Stimulated activated CD8-positive, alpha-beta memory T cell treated with anti-CD3 and anti-CD28 coated beads, Interleukin-15, amount 100 ng/mL, for 48 hours (primary cell): ENCODE results near the gene NCAPD3.
A peak's percentile ranks its signal among the peaks of the same experiment; 100 is the strongest.

Source experiments
- DNase-seq, 2 donors: peaks; one replicate each; pipeline ENCODE4 v3.0.0-alpha.2; 2020; ENCODE audit warnings: low read depth in 2 of 2

Gene NCAPD3

DNA sequence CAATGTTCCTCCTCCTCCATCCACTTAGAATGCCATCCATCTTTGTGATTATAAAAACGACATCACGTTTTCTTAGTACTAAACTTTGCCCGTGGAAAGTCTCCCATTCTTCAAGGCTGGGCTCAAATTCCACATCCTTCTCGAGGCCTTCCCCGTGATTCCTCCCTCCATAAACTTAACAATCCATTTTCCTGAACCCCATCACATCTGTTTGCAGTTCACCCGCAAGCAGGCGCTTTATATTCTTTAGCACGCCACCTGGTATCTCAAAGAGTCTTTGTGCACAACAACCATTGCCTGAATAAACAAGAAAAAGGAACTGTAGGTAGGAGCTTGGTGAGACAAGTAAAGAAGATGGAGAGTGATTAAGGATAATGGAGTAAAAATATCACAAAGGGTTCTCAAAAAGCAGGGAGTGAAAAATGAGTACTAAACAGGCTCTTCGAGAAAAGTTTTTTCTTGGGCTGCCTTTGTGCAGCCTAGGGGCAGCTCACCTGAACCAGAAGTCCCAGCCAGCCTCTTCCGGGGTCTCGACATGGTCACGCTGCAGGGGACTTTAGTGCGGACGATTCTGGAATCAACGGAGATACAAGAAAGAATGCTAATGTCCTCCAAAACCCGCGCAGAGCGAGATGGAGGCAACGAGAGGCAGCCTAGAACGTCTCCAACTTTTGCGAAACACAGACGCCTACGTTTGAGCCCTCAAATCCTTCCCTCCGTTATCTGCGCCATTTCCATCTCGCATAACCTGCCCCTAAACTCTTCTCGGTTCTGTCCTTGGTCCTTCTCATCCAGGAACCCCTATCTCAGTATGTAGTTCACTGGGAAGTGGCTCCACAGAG, 28.8 kb upstream of the NCAPD3 start:
- no peak for DNase-seq

DNA sequence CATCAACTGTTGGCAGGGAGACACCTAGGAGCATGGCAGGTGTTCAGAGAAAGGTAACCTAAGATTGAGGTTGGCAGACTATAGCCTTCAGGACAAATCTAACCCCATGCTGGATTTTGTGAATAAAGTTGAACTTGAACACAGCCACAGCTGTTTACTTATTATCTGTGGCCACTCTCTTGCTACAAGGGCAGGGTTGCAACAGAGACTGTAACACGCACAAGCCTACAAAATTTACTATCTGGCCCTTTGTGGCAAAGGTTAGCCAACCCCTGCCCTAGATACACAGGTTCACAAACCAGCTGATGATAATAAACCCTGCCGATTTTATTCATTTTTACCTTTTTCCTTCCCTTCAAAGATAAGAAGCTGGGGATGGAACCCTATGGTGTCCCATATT, 26.9 kb upstream of the NCAPD3 start:
- no peak for DNase-seq

GRCh38 chr11:134250246-134250645, 26.5 kb upstream of the NCAPD3 start:
- DNase-seq: no peak

- peak in 1 of 2 donors; percentile 14 for DNase-seq
Observed at GRCh38 chr11:134248910-134249480, 25.2 kb upstream of the NCAPD3 start.

DNA sequence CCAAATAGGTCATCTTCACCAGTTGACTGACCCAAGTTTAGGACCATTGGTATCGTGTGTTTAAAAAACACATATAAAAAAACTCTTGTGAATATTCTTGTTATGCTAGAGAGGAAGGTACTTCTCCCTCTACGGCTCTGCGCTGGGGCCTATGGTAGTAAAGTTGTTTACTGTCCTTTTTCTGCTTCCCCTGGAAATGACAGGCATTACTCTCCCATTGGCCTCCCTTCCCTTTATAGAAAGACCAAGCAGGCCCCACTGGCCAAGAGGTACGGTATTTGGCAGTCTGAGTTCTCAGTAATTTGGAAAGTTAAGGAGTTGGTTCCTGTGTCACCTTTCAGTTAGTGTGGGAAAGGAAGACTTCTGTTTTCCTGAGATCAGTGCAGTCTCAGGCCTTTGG, 22.9 kb upstream of the NCAPD3 start:
- DNase-seq: no peak

DNA sequence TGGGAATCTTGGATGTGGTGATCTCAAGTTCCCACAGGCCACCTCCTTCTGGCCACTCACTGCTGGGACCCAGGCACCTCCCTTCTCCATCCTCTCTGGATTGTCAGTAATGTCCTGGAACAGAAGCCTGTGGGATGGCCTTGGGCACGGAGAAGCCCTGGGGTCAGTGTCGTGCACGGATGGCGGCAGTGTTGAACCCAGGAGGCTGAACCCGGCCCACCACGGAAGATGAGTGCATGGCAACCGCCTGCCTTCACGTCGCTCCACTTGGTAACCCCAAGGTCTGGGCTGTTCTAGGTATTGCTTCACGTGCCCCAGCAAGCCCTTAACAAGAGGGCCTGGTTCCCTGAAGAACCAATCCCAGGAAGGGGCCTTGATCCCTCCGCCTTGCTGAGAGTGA, 22.3 kb upstream of the NCAPD3 start:
- DNase-seq: no peak

DNA sequence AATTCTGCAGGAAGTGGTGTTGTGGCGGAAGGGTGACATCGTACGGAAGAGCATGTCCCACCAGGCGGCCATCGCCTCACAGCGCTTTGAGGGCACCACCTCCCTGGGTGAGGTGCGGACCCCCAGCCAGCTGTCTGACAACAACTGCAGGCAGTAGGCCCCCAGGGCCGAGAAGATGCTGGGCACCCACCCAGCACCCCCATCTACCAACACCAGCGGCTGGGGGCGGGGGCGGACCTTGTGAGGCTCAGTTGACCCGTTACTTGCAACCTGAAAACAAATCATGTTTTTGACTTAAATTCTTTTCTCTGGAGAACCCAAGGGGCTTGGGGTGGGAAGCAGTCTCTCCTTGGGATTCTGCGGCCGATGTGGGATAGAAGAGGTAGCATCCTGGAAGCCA, 21.7 kb upstream of the NCAPD3 start:
- no peak for DNase-seq

GRCh38 chr11:134244593-134244992, 20.8 kb upstream of the NCAPD3 start:
- no peak for DNase-seq

- DNase-seq: no peak
Observed at GRCh38 chr11:134243913-134244312, 20.1 kb upstream of the NCAPD3 start.

GRCh38 chr11:134242376-134242775, 18.6 kb upstream of the NCAPD3 start:
- DNase-seq: no peak

DNA sequence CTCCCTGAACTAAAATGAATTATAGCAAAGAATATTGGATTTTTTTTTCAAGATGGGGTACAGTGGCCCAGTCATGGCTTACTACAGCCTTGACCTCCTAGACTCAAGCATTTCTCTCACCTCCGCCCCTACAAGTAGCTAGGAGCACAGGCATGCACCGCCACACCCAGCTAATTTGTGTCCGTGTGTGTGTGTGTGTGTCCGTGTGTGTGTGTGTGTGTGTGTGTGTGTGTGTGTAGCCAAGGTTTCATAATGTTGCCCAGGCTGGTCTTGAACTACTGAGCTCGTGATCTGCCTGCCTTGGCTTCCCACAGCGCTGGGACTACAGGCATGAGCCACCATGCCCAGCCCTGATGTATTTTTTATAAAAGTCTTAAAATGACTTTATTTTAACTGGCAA, 16.8 kb upstream of the NCAPD3 start:
- no peak for DNase-seq

- no peak for DNase-seq
Observed at GRCh38 chr11:134238956-134239355, 15.2 kb upstream of the NCAPD3 start.

DNA sequence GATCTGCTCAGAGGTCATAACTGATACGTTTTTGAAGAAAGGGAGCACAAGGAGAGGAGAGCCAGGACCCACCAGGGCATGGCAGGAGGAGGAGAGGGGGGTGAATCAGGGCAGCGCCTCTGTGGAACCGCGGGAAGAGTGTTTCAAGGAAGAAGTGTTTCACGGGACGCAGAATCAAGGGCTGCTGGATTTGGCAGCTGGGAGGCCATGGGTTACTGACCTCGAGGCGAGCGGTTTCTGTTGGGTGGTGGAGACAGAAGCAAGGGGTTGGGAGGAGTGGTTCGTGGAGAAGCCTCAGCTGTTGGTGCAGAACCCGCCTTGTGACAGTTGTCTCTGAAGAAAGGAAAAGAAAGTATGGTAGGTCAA, 13.8 kb upstream of the NCAPD3 start:
- no peak for DNase-seq

DNA sequence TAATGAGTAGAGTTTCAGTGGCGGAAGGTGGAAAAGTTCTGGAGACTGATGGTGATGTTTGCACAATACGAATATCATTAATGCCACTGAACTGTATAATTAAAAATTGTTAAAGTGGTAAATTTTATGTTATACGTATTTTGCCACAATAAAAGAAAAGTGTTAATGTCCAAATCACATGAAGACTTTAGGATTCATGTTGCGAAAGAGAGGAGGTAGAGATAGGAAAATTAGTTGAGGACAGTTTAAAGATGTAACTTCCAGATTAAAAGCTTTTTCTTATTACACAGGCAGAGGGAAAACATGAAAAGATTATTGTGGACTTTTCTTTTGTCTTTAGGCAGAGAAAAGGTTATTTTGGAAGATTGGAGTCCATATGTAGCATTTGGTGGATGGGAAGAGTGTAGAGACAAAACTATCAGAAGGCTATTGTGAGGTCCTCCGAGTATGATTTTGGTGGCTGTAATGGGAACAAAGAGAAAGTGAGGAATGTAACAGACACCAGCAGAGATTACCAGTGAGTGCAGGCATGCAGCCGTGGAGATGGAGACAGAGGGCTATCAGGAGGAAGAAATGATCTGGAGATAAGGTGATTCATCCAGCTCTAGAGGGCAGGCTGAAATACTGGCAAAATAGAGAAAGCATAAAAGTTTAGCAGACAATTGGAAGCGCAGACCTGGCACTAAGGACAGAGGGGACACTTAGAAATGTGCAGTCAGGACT, 13.2 kb upstream of the NCAPD3 start:
- no peak for DNase-seq

- no peak for DNase-seq
Observed at GRCh38 chr11:134235399-134235798, 11.6 kb upstream of the NCAPD3 start.

DNA sequence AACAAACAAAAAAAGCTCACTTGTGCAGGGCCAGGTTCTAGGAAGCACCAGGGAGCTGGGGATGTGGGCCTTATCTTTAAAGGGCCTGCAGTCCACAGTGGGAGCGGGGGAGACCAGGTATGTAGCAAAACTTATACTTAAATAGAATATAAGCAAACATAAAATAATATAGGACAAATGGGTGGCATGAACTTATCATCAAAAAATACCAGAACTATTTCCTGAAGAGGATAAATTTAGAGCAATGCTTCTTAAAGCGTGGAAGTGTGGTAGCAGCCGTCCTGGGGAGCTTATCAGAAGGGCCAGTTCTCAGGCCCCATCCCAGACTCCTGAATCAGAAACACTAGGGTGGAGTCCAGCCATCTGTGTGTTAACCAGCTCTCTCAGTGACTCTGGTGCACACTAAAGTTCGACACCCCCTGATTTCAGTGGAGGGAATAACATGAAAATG, 10.0 kb upstream of the NCAPD3 start:
- no peak for DNase-seq

GRCh38 chr11:134231958-134232659, 8.3 kb upstream of the NCAPD3 start:
- no peak for DNase-seq

DNA sequence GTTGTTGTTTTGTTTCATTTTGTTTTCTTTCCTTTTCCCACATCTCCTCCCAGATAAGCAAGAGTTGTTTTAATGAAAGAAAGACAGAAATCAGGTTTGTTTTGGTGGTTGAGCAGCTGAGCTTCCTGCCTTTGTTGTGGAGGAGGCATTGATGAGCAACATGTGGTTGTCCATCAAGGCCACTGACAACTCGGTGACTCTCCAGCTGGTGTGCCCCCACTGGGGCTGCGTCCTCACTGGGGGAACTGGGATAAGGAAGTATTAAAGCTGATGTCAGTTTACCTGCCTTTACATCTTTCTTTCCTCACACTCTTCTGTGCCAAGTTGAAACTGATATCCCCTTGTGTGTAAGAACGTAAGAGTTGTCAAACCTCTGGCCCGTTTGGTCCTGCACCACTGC, 6.6 kb upstream of the NCAPD3 start:
- DNase-seq: no peak

GRCh38 chr11:134229126-134229790, 5.5 kb upstream of the NCAPD3 start:
- DNase-seq: no peak

DNA sequence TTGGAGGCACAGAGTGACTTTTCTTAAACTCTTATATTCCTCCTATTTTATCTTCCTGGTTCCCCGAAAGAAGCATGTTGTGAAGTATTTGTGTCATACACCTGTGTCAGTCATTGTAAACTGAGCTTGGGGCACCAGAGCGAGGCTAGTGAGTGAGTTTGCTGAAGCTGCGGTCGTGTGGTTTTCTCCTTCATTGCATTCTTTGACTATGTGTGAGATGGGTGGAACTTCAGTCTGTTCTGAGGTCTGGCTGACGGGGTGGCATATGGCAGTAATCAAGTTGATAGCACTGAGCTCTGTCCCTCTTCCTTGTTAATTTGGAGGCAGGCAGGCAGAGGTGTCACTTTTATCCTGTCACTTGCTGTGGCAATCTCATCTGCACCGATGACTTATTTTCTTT, 4.9 kb upstream of the NCAPD3 start:
- peak in 1 of 2 donors; percentile 15 for DNase-seq

DNA sequence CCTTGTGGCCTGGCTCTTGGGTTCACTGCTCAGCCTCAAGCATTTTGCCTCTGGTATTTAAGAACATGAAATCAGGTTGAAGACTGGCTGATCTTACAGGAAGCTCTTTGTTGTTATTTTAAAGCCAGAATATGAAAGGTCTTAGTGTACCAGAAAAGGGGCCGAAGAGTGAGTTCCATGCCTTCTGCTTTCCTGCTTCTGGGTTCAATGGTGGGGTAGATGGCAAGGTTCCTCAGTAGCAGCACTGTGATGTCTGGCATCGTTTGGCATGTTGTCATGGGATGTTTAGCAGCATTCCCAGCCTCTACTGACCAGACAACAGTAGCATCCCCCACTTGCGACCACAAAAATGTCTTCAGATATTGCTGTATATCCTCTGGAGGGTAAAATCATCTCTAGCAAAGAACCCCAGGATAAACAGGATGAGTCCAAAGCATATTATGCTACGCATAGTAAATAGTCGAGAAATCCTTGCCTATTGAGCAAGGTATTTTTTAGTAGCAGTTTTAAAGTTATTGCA, 3.1 kb upstream of the NCAPD3 start:
- no peak for DNase-seq
